ENCODE measurements around the gene NDFIP2. TPM values are rescaled to one million over a fixed set of nuclear protein-coding genes. Genes with fewer than 3 reads are reported as not detected.

Gene NDFIP2
- polyA plus RNA-seq, 1 of the 3 experiments (the other 2 are of a cell fraction), result 21.4 TPM

- POLR2A ChIA-PET, result no interaction called here
- DNase-seq, result no peak
- no peak overlapping the region for H3K4me3 ChIP-seq (ENCODE audit: low read depth in 2 of 2, low read length in 1 of 2)
- H3K4me2 ChIP-seq, result no peak overlapping the region
- H3K4me1 ChIP-seq (ENCODE audit: control insufficient read depth in 1 of 2, insufficient read depth in 2 of 2, low read depth in 1 of 2, low read length in 1 of 2), result peaks cover 0 to 2% of the 10 kb centered on the region in 2 experiments; a peak in 2 of 4 replicates
- H3K9ac ChIP-seq, result no peak overlapping the region
- H3K9me3 ChIP-seq, result no peaks in the 10 kb centered on the region
- no peaks in the 10 kb centered on the region for H3K9me2 ChIP-seq
- H3F3A ChIP-seq (replicated peaks; ENCODE audit: insufficient read depth), result peaks cover 4% of the 10 kb centered on the region
- TF ChIP-seq CTCF (IDR thresholded peaks at IDR 0.05) (no peak), EZH2phosphoT487 (IDR thresholded peaks at IDR 0.05; ENCODE audit: borderline replicate concordance, low read depth) (no peak), FOXJ3 (CRISPR knock-in tag; IDR thresholded peaks at IDR 0.05) (no peak), MAX (IDR thresholded peaks at IDR 0.05; ENCODE audit: low read depth) (no peak), SMC3 (IDR thresholded peaks at IDR 0.05; ENCODE audit: low read depth, low read length) (no peak), GATA2 (CRISPR knock-in tag; IDR thresholded peaks at IDR 0.05) (no peak), MEF2A (IDR thresholded peaks at IDR 0.05; ENCODE audit: borderline replicate concordance, low read depth) (no peak), USF1 (IDR thresholded peaks at IDR 0.05; ENCODE audit: borderline replicate concordance, low read depth) (no peak), FOXM1 (IDR thresholded peaks at IDR 0.05; ENCODE audit: low read depth) (no peak), NFIC (IDR thresholded peaks at IDR 0.05; ENCODE audit: borderline replicate concordance) (no peak)
- no peak overlapping the region for H2AFZ ChIP-seq (ENCODE audit: low read depth)
- H3K27ac ChIP-seq (ENCODE audit: low read depth in 2 of 2, low read length in 1 of 2), result no peak overlapping the region
- peaks cover 0 to 6% of the 10 kb centered on the region in 2 experiments for H3K36me3 ChIP-seq (replicated peaks in 1 of 2; ENCODE audit: control insufficient read depth in 1 of 2, insufficient read depth in 2 of 2, low read length in 1 of 2)
- H3K79me2 ChIP-seq (ENCODE audit: insufficient read depth), result peaks cover 67% of the 10 kb centered on the region
- no peaks in the 10 kb centered on the region for H3K27me3 ChIP-seq (ENCODE audit: insufficient read depth)
- CTCF ChIA-PET, result interaction anchor here (0.6 to 2.3 kb wide), 2 partner anchors 8 to 19 kb away, joined by 3 to 9 read pairs; partner anchors contain the start of gene NDFIP2
- WGBS (ENCODE audit: low lambda C conversion rate), result 95% methylated on average over 4 of the region's 4 CpGs
- H4K20me1 ChIP-seq (ENCODE audit: insufficient read depth), result peaks cover 13% of the 10 kb centered on the region; the same call in 1 of the 2 replicates
These were observed 19.9 kb downstream of the NDFIP2 start for GRCh38 chr13:79500829-79501228.

- peak overlapping the region in 1 of 2 experiments; percentile 45; a peak in 2 of 4 replicates for H3K27ac ChIP-seq (ENCODE audit: low read depth in 2 of 2, low read length in 1 of 2)
- H3K27me3 ChIP-seq (ENCODE audit: insufficient read depth), result no peaks in the 10 kb centered on the region
- no peak overlapping the region for H3K4me2 ChIP-seq
- POLR2A ChIA-PET, result no interaction called here
- no peak overlapping the region for H2AFZ ChIP-seq (ENCODE audit: low read depth)
- H3K4me3 ChIP-seq (ENCODE audit: low read depth in 2 of 2, low read length in 1 of 2), result no peak overlapping the region
- H3F3A ChIP-seq (replicated peaks; ENCODE audit: insufficient read depth), result peaks cover 4% of the 10 kb centered on the region
- no peaks in the 10 kb centered on the region for H3K9me3 ChIP-seq
- H3K36me3 ChIP-seq (replicated peaks in 1 of 2; ENCODE audit: control insufficient read depth in 1 of 2, insufficient read depth in 2 of 2, low read length in 1 of 2), result peaks cover 0 to 11% of the 10 kb centered on the region in 2 experiments
- peaks cover 0 to 2% of the 10 kb centered on the region in 2 experiments; a peak in 2 of 4 replicates for H3K4me1 ChIP-seq (ENCODE audit: control insufficient read depth in 1 of 2, insufficient read depth in 2 of 2, low read depth in 1 of 2, low read length in 1 of 2)
- no peaks in the 10 kb centered on the region for H3K9me2 ChIP-seq
- DNase-seq, result no peak
- peaks cover 13% of the 10 kb centered on the region; the same call in 1 of the 2 replicates for H4K20me1 ChIP-seq (ENCODE audit: insufficient read depth)
- CTCF ChIA-PET, result interaction anchor here (1.0 to 2.3 kb wide), 2 partner anchors 20 to 77 kb away, joined by 3 to 9 read pairs; partner anchors contain the start of gene NDFIP2
- no peak overlapping the region for H3K9ac ChIP-seq
- peaks cover 60% of the 10 kb centered on the region for H3K79me2 ChIP-seq (ENCODE audit: insufficient read depth)
- 94% methylated on average over 7 of the region's 7 CpGs for WGBS (ENCODE audit: low lambda C conversion rate)
- TF ChIP-seq MEF2A (IDR thresholded peaks at IDR 0.05; ENCODE audit: borderline replicate concordance, low read depth) (no peak), RXRA (IDR thresholded peaks at IDR 0.05; ENCODE audit: borderline replicate concordance, low read depth) (no peak), REST (IDR thresholded peaks at IDR 0.05; ENCODE audit: low read depth, low read length) (no peak), EP300 (IDR thresholded peaks at IDR 0.05; ENCODE audit: borderline replicate concordance in 1 of 2, low read depth in 1 of 2, low read length in 1 of 2) (no peak), TCF12 (IDR thresholded peaks at IDR 0.05) (no peak), USF1 (IDR thresholded peaks at IDR 0.05; ENCODE audit: borderline replicate concordance, low read depth) (no peak), RFX5 (IDR thresholded peaks at IDR 0.05; ENCODE audit: low read length) (no peak), SMC3 (IDR thresholded peaks at IDR 0.05; ENCODE audit: low read depth, low read length) (no peak), MXI1 (IDR thresholded peaks at IDR 0.05; ENCODE audit: low read depth, low read length) (no peak), CHD2 (IDR thresholded peaks at IDR 0.05; ENCODE audit: low read length, partially characterized antibody) (no peak), ELF1 (IDR thresholded peaks at IDR 0.05) (no peak), RAD21 (IDR thresholded peaks at IDR 0.05; ENCODE audit: low read length) (no peak), RCOR1 (IDR thresholded peaks at IDR 0.05; ENCODE audit: low read length) (no peak), GATA2 (CRISPR knock-in tag; IDR thresholded peaks at IDR 0.05) (no peak)
These were observed 20.7 kb downstream of the NDFIP2 start for GRCh38 chr13:79501538-79502232.
